Superior temporal gyrus (tissue), 1 donor: ENCODE measurements around the gene TBC1D9B.
A peak's percentile ranks its signal among the peaks of the same experiment; 100 is the strongest.

Experiments
- DNase-seq: peaks from one replicate; pipeline ENCODE4 v3.0.0-alpha.2; 2016; ENCODE audit errors: extremely low spot score

The TBC1D9B gene

GRCh38 chr5:179869641-179870402 lies 37.9 kb downstream of the TBC1D9B start:
- DNase-seq = no peak

DNA sequence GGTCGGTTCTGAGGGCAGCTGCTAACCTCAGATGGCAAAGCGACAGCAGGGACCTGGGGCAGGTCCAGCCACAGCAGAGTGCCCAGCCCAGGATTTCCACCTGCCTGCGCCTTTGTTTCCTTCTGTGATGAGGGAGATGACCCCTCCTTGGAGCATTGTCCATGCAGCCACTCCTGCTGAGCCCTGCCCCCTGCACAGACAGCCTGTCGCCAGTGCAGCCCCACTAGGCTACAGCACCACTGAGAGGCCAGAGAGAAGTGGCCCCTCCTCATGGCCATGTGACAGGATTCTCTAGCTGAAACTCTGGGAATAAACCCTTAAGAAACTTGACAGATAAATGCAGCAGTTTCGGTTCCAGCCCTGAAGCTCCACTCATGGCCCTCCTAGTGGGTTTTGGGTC lies 38.6 kb downstream of the TBC1D9B start:
- no peak for DNase-seq

- no peak for DNase-seq
These were observed 39.2 kb downstream of the TBC1D9B start for GRCh38 chr5:179868541-179868940.

- DNase-seq = no peak
These were observed 40.2 kb downstream of the TBC1D9B start for GRCh38 chr5:179867476-179867875.

DNA sequence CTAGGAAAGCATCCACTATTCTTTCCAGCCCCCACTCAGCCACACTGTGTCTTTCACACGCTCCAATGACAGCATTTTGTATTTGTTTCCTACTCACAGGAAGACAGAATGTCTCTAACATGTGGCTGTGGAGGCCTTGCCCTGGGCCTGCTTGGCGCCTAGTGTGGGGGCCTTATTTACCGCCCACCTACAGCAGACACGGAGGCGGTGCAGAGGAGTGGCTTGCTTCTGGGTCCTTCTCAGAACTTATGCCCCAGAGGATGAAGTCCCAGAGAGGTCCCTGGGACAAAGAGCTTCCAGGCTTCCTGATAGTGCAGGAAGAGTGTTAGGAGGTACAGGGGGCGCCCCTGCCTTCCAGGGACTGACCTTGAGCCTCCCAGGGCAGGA lies 40.6 kb downstream of the TBC1D9B start:
- no peak for DNase-seq

DNA sequence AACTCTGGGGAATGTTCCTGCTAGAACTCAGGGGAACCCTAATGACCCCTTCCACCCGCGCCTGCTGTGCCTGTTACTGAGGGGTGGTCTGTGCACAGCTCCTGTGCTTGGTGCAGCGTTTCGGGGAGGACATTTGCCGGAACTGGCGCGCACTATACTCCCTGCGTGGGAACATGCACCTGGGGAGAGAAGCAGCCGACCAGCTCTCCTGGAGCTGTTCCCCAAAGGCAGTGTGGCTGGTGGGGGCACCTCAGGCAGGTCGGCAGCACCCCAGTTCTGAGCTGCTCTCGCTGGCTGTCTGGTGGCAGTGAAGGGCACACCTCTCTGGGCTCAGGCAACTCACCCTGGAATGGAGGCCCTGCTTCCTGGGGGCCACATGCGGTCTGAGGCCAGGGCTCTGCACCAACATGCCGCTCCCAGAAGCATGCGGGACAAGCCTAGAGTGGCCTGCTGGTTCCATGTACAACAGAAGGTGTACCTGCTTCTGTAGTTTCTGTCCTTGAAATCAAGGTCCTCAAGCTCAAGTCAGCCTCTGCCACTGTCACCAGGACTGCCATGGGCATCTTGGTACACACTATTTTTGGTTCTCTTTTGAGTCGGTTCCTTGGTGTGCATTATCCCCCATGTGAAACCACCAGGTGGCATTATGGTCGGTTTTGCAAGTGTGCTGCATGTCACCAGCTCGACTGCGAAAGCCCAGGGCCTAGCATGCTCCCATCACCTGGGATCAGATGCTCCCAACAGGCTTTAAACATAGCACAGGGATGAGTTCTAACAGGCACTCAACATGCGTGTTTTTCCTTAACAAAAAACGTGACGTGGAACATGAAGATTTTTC lies 41.2 kb downstream of the TBC1D9B start:
- DNase-seq = peak; percentile 44

- DNase-seq = peak; percentile 59
These were observed 42.0 kb downstream of the TBC1D9B start for GRCh38 chr5:179865491-179866240.

GRCh38 chr5:179864686-179865085 lies 43.0 kb downstream of the TBC1D9B start:
- DNase-seq = no peak

- no peak for DNase-seq
These were observed 44.1 kb downstream of the TBC1D9B start for GRCh38 chr5:179863449-179864085.

GRCh38 chr5:179862891-179863290 lies 44.8 kb downstream of the TBC1D9B start:
- no peak for DNase-seq

DNA sequence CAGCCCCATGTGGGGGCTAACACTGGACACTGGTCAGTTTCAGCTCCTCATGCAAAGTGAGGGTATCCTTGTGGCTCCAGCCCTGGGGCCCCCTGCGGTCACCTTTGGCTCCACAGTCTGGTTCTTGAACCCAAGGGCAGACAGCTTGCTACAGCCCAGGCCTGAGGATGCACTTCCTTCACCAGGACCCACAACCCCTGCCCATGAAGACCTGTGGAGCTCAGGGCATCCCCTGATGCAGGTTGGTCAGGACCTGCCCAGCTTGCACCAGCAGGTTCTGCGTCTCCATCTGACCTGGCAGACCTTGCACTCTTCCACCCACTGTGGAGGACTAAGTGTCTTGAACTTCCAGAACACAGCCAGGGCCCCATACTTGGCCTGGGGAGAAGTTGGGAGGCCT lies 45.4 kb downstream of the TBC1D9B start:
- DNase-seq = no peak

GRCh38 chr5:179860301-179860700 lies 47.4 kb downstream of the TBC1D9B start:
- DNase-seq = no peak

DNA sequence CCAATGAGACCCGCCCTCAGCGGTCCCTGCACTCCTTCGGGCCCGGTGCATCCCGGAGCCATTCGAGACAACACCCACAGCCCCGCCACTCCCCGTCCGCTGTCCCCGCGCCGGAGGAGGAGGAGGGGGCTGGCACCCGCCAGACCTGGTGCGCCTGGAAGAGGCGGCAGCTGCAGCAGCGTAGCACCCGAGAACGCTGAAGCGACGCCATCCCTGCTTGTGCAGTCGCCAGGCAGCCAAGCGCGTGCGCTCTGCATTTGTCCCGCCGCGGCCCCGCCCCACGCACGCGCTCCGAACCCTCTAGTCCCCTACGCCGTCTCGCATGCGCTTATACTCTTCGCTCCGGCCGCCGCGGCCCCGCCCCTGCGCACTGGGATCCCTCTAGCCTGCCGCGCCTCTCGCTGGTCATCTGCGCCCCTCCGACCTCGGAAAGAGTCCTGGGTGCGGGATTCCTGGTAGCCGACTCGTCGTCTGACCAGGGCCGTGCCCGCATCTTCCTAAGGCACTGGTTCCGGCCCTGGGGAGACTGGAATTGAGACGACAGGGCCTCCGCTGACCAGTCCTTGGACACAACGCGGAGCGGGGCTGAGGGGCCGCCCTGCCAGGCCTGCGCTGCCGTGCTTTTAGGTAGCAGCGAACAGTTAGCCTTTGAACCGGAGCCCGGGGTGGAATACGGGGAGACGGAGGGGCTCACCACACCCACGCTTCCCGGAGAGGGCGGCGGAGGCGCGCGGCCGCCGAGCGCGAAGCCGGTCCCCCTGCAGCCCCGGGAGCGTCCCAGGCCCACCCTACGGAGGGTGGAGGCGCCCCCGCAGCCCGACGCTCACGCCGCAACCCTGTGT lies 48.9 kb downstream of the TBC1D9B start, which contains the start of gene MRNIP:
Gene MRNIP, minus strand, starts transcription at position 232 of the 842 bp plus-strand sequence. Its CDS starts 21 bp downstream, at position 211.
- peak; percentile 97 for DNase-seq

GRCh38 chr5:179858241-179858585 lies 49.5 kb downstream of the TBC1D9B start:
- DNase-seq = no peak

DNA sequence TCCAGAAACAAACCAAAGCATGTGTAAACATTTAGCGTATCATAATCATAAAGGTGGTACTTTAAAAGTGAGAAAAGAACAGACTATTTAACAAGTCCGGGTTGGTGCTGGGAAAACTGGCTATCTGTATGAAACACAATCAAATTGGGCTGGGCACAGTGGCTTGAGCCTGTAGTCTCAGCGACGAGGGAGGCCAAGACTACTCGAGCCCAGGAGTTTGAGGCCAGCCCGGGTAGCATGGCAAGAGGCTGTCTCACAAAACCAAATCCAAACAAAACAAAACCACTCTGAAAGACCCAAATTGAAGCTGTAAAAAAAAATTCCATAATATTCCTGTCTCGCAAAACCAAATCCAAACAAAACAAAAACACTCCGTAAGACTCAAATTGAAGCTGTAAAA lies 53.3 kb downstream of the TBC1D9B start:
- no peak for DNase-seq

DNA sequence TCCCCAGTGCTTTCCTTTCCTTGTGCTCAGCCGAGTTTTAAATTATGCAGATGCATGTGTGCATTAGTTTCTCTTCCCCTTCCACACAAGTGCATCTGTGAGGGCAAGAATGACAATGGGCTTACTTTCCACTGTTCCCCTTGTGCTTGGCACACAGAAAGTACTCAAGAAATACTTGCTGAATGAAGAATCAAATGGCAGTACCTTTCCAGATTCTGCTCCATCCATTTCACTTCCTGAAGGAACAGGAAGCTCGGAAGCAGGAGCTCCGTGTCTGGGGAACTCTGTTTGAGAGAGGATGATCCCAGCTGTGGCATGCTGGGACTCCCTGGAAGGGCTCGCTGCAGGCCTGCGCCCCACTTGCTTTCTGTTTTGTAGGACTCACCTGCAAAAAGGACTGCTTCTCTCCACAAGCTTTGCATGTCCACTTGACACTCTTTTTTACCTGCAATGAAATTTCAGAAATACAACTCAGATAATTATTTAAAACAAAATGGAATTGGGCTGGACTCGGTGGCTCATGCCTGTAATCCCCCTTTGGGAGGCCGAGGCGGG lies 54.6 kb downstream of the TBC1D9B start:
- no peak for DNase-seq

- DNase-seq = no peak
These were observed 66.1 kb downstream of the TBC1D9B start for GRCh38 chr5:179841621-179842020.

DNA sequence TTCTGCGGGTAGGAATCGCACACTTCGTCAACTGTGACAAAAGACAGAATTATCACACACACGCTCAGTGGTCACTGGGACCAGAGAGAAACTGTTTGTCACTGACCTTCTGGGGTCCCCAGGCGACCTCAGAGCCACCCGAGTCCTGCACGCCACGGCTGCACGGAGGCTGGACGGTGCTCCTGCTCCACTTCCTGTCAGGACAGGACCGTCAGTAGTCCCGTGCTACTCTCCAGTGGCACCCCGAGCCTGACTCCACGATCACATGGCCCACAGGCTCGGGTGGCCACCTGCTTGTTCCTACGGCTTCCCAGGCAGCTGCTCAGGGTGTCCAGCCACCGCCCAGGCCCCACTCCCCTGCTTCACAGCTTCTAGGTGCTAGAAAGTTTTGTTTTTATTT lies 66.9 kb downstream of the TBC1D9B start:
- no peak for DNase-seq

GRCh38 chr5:179840321-179840720 lies 67.4 kb downstream of the TBC1D9B start:
- no peak for DNase-seq
